B cell (primary cell): ENCODE measurements around the gene KHK.

Experiments
- EZH2 ChIP-seq: IDR thresholded peaks from 2 replicates; pipeline ENCODE4 v1.6.1; 2012; ENCODE audit warnings: borderline replicate concordance, low read depth, mild to moderate bottlenecking, moderate library complexity, low read length; ENCODE audit not compliant: insufficient read depth, poor library complexity, severe bottlenecking
- TF ChIP-seq, protein P1 (sequence below): fragments of 200-600 bp; IDR thresholded peaks from one replicate; pipeline ENCODE4 v1.8.0; 2022; ENCODE audit warnings: antibody characterized with exemption, mild to moderate bottlenecking

GRCh38 chr2:27138111-27138510 is 51.5 kb downstream of the KHK start:
- TF ChIP-seq, protein P1, sequence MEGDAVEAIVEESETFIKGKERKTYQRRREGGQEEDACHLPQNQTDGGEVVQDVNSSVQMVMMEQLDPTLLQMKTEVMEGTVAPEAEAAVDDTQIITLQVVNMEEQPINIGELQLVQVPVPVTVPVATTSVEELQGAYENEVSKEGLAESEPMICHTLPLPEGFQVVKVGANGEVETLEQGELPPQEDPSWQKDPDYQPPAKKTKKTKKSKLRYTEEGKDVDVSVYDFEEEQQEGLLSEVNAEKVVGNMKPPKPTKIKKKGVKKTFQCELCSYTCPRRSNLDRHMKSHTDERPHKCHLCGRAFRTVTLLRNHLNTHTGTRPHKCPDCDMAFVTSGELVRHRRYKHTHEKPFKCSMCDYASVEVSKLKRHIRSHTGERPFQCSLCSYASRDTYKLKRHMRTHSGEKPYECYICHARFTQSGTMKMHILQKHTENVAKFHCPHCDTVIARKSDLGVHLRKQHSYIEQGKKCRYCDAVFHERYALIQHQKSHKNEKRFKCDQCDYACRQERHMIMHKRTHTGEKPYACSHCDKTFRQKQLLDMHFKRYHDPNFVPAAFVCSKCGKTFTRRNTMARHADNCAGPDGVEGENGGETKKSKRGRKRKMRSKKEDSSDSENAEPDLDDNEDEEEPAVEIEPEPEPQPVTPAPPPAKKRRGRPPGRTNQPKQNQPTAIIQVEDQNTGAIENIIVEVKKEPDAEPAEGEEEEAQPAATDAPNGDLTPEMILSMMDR: no peak
- TF ChIP-seq EZH2: no peak
